ENCODE data around the gene ZNF385C. TPM values are rescaled to one million over a fixed set of nuclear protein-coding genes. Genes with fewer than 3 reads are reported as not detected.

Gene ZNF385C
- total RNA-seq, 1 experiment from 2014 or later: 2.8 TPM

GRCh38 chr17:42117397-42118125, 19.3 kb upstream of the ZNF385C start:
- Histone ChIP-seq H3K4me2 (ENCODE audit: insufficient read depth, insufficient read length, low read length) (no peak overlapping the region), H3K14ac (ENCODE audit: insufficient read depth, low read length) (no peak overlapping the region), H2BK5ac (ENCODE audit: insufficient read length, low read length) (no peak overlapping the region), H3K9me3 (ENCODE audit: control insufficient read depth, low read depth, low read length) (no peaks in the 10 kb centered on the region), H3K18ac (ENCODE audit: insufficient read length, low read depth, low read length) (no peak overlapping the region), H3K27me3 (ENCODE audit: insufficient read depth, low read length) (no peaks in the 10 kb centered on the region), H3T11ph (ENCODE audit: low read length) (no peak overlapping the region), H3K4ac (ENCODE audit: low read depth, low read length) (no peak overlapping the region), H3K79me2 (ENCODE audit: insufficient read depth, low read length) (no peaks in the 10 kb centered on the region), H4K20me1 (ENCODE audit: control insufficient read depth, insufficient read depth, insufficient read length) (no peaks in the 10 kb centered on the region), H3K56ac (ENCODE audit: insufficient read length, low read depth, low read length) (no peak overlapping the region), H3K27ac (ENCODE audit: insufficient read length, low read depth, low read length) (no peak overlapping the region), H3K4me1 (ENCODE audit: insufficient read depth, low read length) (no peaks in the 10 kb centered on the region), H3K23ac (ENCODE audit: insufficient read length, low read depth, low read length) (no peak overlapping the region), H2BK20ac (ENCODE audit: low read depth, low read length, poor library complexity, severe bottlenecking) (no peak overlapping the region), H4K8ac (replicated peaks; ENCODE audit: insufficient read length, low read depth, low read length) (no peak overlapping the region), H2AFZ (ENCODE audit: low read length) (no peak overlapping the region), H2BK120ac (ENCODE audit: low read depth, low read length, poor library complexity, severe bottlenecking) (no peak overlapping the region), H2BK15ac (ENCODE audit: low read depth, low read length) (no peak overlapping the region), H3K9ac (ENCODE audit: extremely low read depth, insufficient read length, low read length) (no peak overlapping the region), H3K23me2 (ENCODE audit: insufficient read length, low read depth, low read length, poor library complexity, severe bottlenecking) (no peaks in the 10 kb centered on the region), H2BK12ac (ENCODE audit: insufficient read length, low read depth, low read length) (no peak overlapping the region), H4K5ac (ENCODE audit: insufficient read length, low read depth, low read length) (no peak overlapping the region), H2AK5ac (ENCODE audit: insufficient read length, low read length) (no peak overlapping the region), H4K91ac (ENCODE audit: insufficient read length, low read depth, low read length) (no peak overlapping the region), H3K79me1 (ENCODE audit: insufficient read depth, low read depth, low read length, poor library complexity, severe bottlenecking) (no peaks in the 10 kb centered on the region)
- TF ChIP-seq, protein P1, sequence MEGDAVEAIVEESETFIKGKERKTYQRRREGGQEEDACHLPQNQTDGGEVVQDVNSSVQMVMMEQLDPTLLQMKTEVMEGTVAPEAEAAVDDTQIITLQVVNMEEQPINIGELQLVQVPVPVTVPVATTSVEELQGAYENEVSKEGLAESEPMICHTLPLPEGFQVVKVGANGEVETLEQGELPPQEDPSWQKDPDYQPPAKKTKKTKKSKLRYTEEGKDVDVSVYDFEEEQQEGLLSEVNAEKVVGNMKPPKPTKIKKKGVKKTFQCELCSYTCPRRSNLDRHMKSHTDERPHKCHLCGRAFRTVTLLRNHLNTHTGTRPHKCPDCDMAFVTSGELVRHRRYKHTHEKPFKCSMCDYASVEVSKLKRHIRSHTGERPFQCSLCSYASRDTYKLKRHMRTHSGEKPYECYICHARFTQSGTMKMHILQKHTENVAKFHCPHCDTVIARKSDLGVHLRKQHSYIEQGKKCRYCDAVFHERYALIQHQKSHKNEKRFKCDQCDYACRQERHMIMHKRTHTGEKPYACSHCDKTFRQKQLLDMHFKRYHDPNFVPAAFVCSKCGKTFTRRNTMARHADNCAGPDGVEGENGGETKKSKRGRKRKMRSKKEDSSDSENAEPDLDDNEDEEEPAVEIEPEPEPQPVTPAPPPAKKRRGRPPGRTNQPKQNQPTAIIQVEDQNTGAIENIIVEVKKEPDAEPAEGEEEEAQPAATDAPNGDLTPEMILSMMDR (conservative IDR thresholded peaks at IDR 0.05): no peak
- H3K4me1 Mint-ChIP-seq: peaks cover 16 to 29% of the 10 kb centered on the region in 2 experiments
- no peak overlapping the region for H3K4me3 Mint-ChIP-seq
- H3K27me3 Mint-ChIP-seq (ENCODE audit: low read depth): no peaks in the 10 kb centered on the region
- WGBS (ENCODE audit: extremely low coverage, insufficient read length, low lambda C conversion rate): no CpG with 5 or more reads among the region's 30 CpGs
- no peaks in the 10 kb centered on the region for H3K9me3 Mint-ChIP-seq
- H3K27ac Mint-ChIP-seq: no peak overlapping the region; a peak in 1 of 7 replicates
- no peak for DNase-seq
- H3K36me3 Mint-ChIP-seq (ENCODE audit: insufficient read depth in 1 of 3, low read depth in 3 of 3): peaks cover 11 to 61% (median 42%) of the 10 kb centered on the region in 3 experiments; a peak in 6 of 7 replicates

Data from H9 (cell line).